Mesenchymal stem cell (in vitro differentiated cells and primary cell): ENCODE results near the gene PKNOX2.

Experiments
- DNase-seq: peaks from one replicate; pipeline ENCODE4 v3.0.0-alpha.2; 2013
- H2AFZ ChIP-seq: one replicate; pipeline ENCODE4 v1.6.1; 2013; ENCODE audit warnings: low read depth, mild to moderate bottlenecking, control low read depth, inconsistent platforms, low read length, moderate library complexity
- H2AK5ac ChIP-seq: 2 replicates; pipeline ENCODE4 v1.6.1; 2013; ENCODE audit warnings: low read length, moderate library complexity, mild to moderate bottlenecking, inconsistent platforms; ENCODE audit not compliant: severe bottlenecking
- H2BK120ac ChIP-seq: one replicate; pipeline ENCODE4 v1.6.1; 2013; ENCODE audit warnings: low read depth, mild to moderate bottlenecking, inconsistent platforms, low read length, moderate library complexity
- H2BK12ac ChIP-seq, 2 experiments: one replicate each; pipeline ENCODE4 v1.6.1; 2013; ENCODE audit warnings: inconsistent platforms in 2 of 2, low read length in 2 of 2, mild to moderate bottlenecking in 2 of 2, moderate library complexity in 2 of 2, control low read depth in 1 of 2
- H2BK15ac ChIP-seq: one replicate; pipeline ENCODE4 v1.6.1; 2013; ENCODE audit warnings: mild to moderate bottlenecking, low read depth, inconsistent platforms; ENCODE audit not compliant: poor library complexity, severe bottlenecking
- H2BK5ac ChIP-seq: 2 replicates; pipeline ENCODE4 v1.6.1; 2013; ENCODE audit warnings: low read depth, mild to moderate bottlenecking, low read length, control low read depth, inconsistent platforms; ENCODE audit not compliant: poor library complexity, severe bottlenecking
- H3K14ac ChIP-seq, 2 experiments: one replicate each; pipeline ENCODE4 v1.6.1; 2013; ENCODE audit warnings: inconsistent platforms in 2 of 2, low read length in 2 of 2, control low read depth in 1 of 2, mild to moderate bottlenecking in 1 of 2, moderate library complexity in 1 of 2
- H3K18ac ChIP-seq, 2 experiments: one replicate each; pipeline ENCODE4 v1.6.1; 2013; ENCODE audit warnings: inconsistent platforms in 2 of 2, low read length in 2 of 2, control low read depth in 1 of 2, low read depth in 1 of 2, mild to moderate bottlenecking in 1 of 2
- H3K23ac ChIP-seq, 2 experiments: one replicate each; pipeline ENCODE4 v1.6.1; 2013; ENCODE audit warnings: inconsistent platforms in 2 of 2, low read length in 2 of 2, mild to moderate bottlenecking in 2 of 2, moderate library complexity in 2 of 2, control low read depth in 1 of 2
- H3K27ac ChIP-seq: 2 replicates; pipeline ENCODE4 v1.5.1; 2013; ENCODE audit warnings: mild to moderate bottlenecking, moderate library complexity, low read length, control low read depth, inconsistent platforms; ENCODE audit not compliant: poor library complexity, severe bottlenecking
- H3K27me3 ChIP-seq, 2 experiments: 2 replicates each; pipeline versions ENCODE4 v1.6.1 to v1.7.0; 2013; ENCODE audit warnings: low read length in 2 of 2, mild to moderate bottlenecking in 2 of 2, moderate library complexity in 2 of 2, control low read depth in 1 of 2, inconsistent platforms in 1 of 2; ENCODE audit not compliant: control insufficient read depth in 1 of 2, insufficient read depth in 1 of 2
- H3K36me3 ChIP-seq, 2 experiments: 2 replicates each; pipeline versions ENCODE4 v1.6.1 to v1.7.0; 2013; ENCODE audit warnings: low read length in 2 of 2, control low read depth in 1 of 2, inconsistent platforms in 1 of 2, low read depth in 1 of 2, mild to moderate bottlenecking in 1 of 2; ENCODE audit not compliant: insufficient read depth in 2 of 2, control insufficient read depth in 1 of 2
- H3K4ac ChIP-seq, 2 experiments: one replicate each; pipeline ENCODE4 v1.6.1; 2013; ENCODE audit warnings: inconsistent platforms in 2 of 2, low read length in 2 of 2, mild to moderate bottlenecking in 2 of 2, moderate library complexity in 2 of 2, control low read depth in 1 of 2, low read depth in 1 of 2
- H3K4me1 ChIP-seq: 2 replicates; pipeline ENCODE4 v1.6.1; 2013; ENCODE audit warnings: low read depth, low read length, control low read depth; ENCODE audit not compliant: control insufficient read depth, insufficient read depth
- H3K4me2 ChIP-seq: 2 replicates; pipeline ENCODE4 v1.6.1; 2013; ENCODE audit warnings: low read length, mild to moderate bottlenecking, inconsistent platforms; ENCODE audit not compliant: poor library complexity, severe bottlenecking
- H3K4me3 ChIP-seq, 2 experiments: 2 replicates each; pipeline versions ENCODE4 v1.5.1 to v1.7.0; 2013; ENCODE audit warnings: low read length in 2 of 2, mild to moderate bottlenecking in 2 of 2, control low read depth in 1 of 2, low read depth in 1 of 2; ENCODE audit not compliant: insufficient read depth in 1 of 2
- H3K79me1 ChIP-seq: replicated peaks from 2 replicates; pipeline ENCODE4 v1.6.1; 2013; ENCODE audit warnings: mild to moderate bottlenecking, control low read depth, low read length, inconsistent platforms; ENCODE audit not compliant: poor library complexity, severe bottlenecking
- H3K9ac ChIP-seq: 2 replicates; pipeline ENCODE4 v1.7.0; 2013; ENCODE audit warnings: mild to moderate bottlenecking, low read length, moderate library complexity
- H3K9me3 ChIP-seq: 2 replicates; pipeline ENCODE4 v1.7.0; 2013; ENCODE audit warnings: mild to moderate bottlenecking, low read length; ENCODE audit not compliant: control insufficient read depth
- H4K8ac ChIP-seq: one replicate; pipeline ENCODE4 v1.6.1; 2013; ENCODE audit warnings: inconsistent platforms, mild to moderate bottlenecking, low read length, moderate library complexity
- H4K91ac ChIP-seq: one replicate; pipeline ENCODE4 v1.6.1; 2013; ENCODE audit warnings: mild to moderate bottlenecking, low read length, inconsistent platforms
- WGBS: methylation state at CpG from one replicate; pipeline ENCODE4 v1.1.7; 2013; ENCODE audit warnings: mixed read lengths; 5-methylcytosine and 5-hydroxymethylcytosine counted together

Gene PKNOX2

GRCh38 chr11:125250318-125251213 lies 86.0 kb downstream of the PKNOX2 start:
- H3K18ac ChIP-seq, result no peak overlapping the region
- no peaks in the 10 kb centered on the region for H3K9me3 ChIP-seq
- H2BK120ac ChIP-seq, result no peak overlapping the region
- H3K4me1 ChIP-seq, result peaks cover 16% of the 10 kb centered on the region
- H3K4me2 ChIP-seq, result no peak overlapping the region
- H3K14ac ChIP-seq, result no peak overlapping the region
- no peak overlapping the region for H3K27ac ChIP-seq
- H2BK12ac ChIP-seq, result no peak overlapping the region
- WGBS, result 83% methylated on average over 17 of the region's 17 CpGs
- no peak overlapping the region for H2BK5ac ChIP-seq
- H3K36me3 ChIP-seq, result peaks cover 0 to 46% of the 10 kb centered on the region in 2 experiments
- no peak overlapping the region for H3K23ac ChIP-seq
- no peak overlapping the region for H3K4me3 ChIP-seq
- H4K8ac ChIP-seq, result no peak overlapping the region
- no peak overlapping the region for H2AK5ac ChIP-seq
- peaks cover 0 to 3% of the 10 kb centered on the region in 2 experiments for H3K27me3 ChIP-seq
- H2BK15ac ChIP-seq, result no peak overlapping the region
- DNase-seq, result no peak
- H3K4ac ChIP-seq, result no peak overlapping the region
- H4K91ac ChIP-seq, result no peak overlapping the region
- H3K9ac ChIP-seq, result no peak overlapping the region
- H3K79me1 ChIP-seq, result peaks cover 42% of the 10 kb centered on the region
- H2AFZ ChIP-seq, result no peak overlapping the region

GRCh38 chr11:125251214-125251545 lies 86.6 kb downstream of the PKNOX2 start:
- Histone ChIP-seq H3K27ac (no peak overlapping the region), H3K23ac (no peak overlapping the region), H3K4me3 (no peak overlapping the region), H3K18ac (no peak overlapping the region), H3K9ac (no peak overlapping the region), H3K9me3 (no peaks in the 10 kb centered on the region), H3K4me2 (no peak overlapping the region), H3K14ac (no peak overlapping the region), H3K4me1 (peaks cover 17% of the 10 kb centered on the region), H4K8ac (no peak overlapping the region), H3K27me3 (peaks cover 0 to 3% of the 10 kb centered on the region in 2 experiments), H4K91ac (no peak overlapping the region), H2AFZ (no peak overlapping the region), H3K79me1 (peaks cover 42% of the 10 kb centered on the region), H2AK5ac (no peak overlapping the region), H2BK15ac (no peak overlapping the region), H2BK12ac (no peak overlapping the region), H3K4ac (no peak overlapping the region), H3K36me3 (peaks cover 0 to 51% of the 10 kb centered on the region in 2 experiments), H2BK5ac (no peak overlapping the region), H2BK120ac (no peak overlapping the region)
- WGBS, result 97% methylated on average over 4 of the region's 5 CpGs
- DNase-seq, result no peak

- H4K8ac ChIP-seq, result no peak overlapping the region
- peaks cover 20% of the 10 kb centered on the region for H3K4me1 ChIP-seq
- no peak overlapping the region for H3K4me2 ChIP-seq
- H3K18ac ChIP-seq, result no peak overlapping the region
- no peak overlapping the region for H3K23ac ChIP-seq
- no peak overlapping the region for H2BK15ac ChIP-seq
- no peak overlapping the region for H3K27ac ChIP-seq
- H3K27me3 ChIP-seq, result peaks cover 0 to 3% of the 10 kb centered on the region in 2 experiments
- no peaks in the 10 kb centered on the region for H3K9me3 ChIP-seq
- H3K4ac ChIP-seq, result no peak overlapping the region
- no peak overlapping the region for H2AK5ac ChIP-seq
- H3K79me1 ChIP-seq, result peaks cover 45% of the 10 kb centered on the region
- no peak overlapping the region for H3K14ac ChIP-seq
- H3K4me3 ChIP-seq, result no peak overlapping the region
- no peak overlapping the region for H2BK12ac ChIP-seq
- no peak for DNase-seq
- H2BK5ac ChIP-seq, result no peak overlapping the region
- no peak overlapping the region for H2AFZ ChIP-seq
- H3K36me3 ChIP-seq, result peaks cover 0 to 51% of the 10 kb centered on the region in 2 experiments
- H3K9ac ChIP-seq, result no peak overlapping the region
- WGBS, result 82% methylated on average over 7 of the region's 7 CpGs
- no peak overlapping the region for H2BK120ac ChIP-seq
- H4K91ac ChIP-seq, result no peak overlapping the region
These were observed 87.4 kb downstream of the PKNOX2 start for GRCh38 chr11:125251956-125252355.

- Histone ChIP-seq H2AK5ac (no peak overlapping the region), H4K91ac (no peak overlapping the region), H3K27me3 (peaks cover 0 to 3% of the 10 kb centered on the region in 2 experiments), H2BK12ac (peak overlapping the region; percentile 4 to 49), H3K9me3 (no peaks in the 10 kb centered on the region), H3K4me1 (peaks cover 25% of the 10 kb centered on the region), H4K8ac (no peak overlapping the region), H3K4ac (no peak overlapping the region), H2BK15ac (no peak overlapping the region), H2AFZ (no peak overlapping the region), H3K23ac (no peak overlapping the region), H3K27ac (no peak overlapping the region), H3K4me3 (no peak overlapping the region), H2BK120ac (no peak overlapping the region), H3K79me1 (peaks cover 47% of the 10 kb centered on the region), H3K4me2 (no peak overlapping the region), H3K18ac (no peak overlapping the region), H3K36me3 (peaks cover 0 to 54% of the 10 kb centered on the region in 2 experiments), H2BK5ac (no peak overlapping the region), H3K14ac (no peak overlapping the region), H3K9ac (no peak overlapping the region)
- DNase-seq, result no peak
- WGBS, result 90% methylated on average over 6 of the region's 7 CpGs
These were observed 88.7 kb downstream of the PKNOX2 start for GRCh38 chr11:125253289-125253688.
